Liver (tissue), 3 donors: ENCODE measurements around the gene TBC1D3B.
A peak's percentile ranks its signal among the peaks of the same experiment; 100 is the strongest.

ENCODE experiments used
- CTCF ChIP-seq: fragments of 150-350 bp; IDR thresholded peaks from 2 replicates; pipeline ENCODE4 v1.5.1; 2017; ENCODE audit warnings: improper control_type of control experiment, low read depth, low read length; ENCODE audit not compliant: missing input control
- FOXA1 ChIP-seq: IDR thresholded peaks from 2 replicates; pipeline ENCODE4 v1.6.1; 2016; ENCODE audit warnings: antibody characterized with exemption
- GABPA ChIP-seq, 2 donors: IDR thresholded peaks in 1 of 2; conservative IDR thresholded peaks in 1 of 2; 2 replicates each; pipeline ENCODE4 v1.6.1; 2016; ENCODE audit warnings: antibody characterized with exemption in 2 of 2, mild to moderate bottlenecking in 1 of 2, moderate library complexity in 1 of 2
- HNF4A ChIP-seq, 2 donors: conservative IDR thresholded peaks; 2 replicates each; pipeline ENCODE4 v1.6.1; 2016; ENCODE audit warnings: antibody characterized with exemption in 2 of 2, mild to moderate bottlenecking in 2 of 2
- HNF4G ChIP-seq: IDR thresholded peaks from 2 replicates; pipeline ENCODE4 v1.6.1; 2016; ENCODE audit warnings: antibody characterized with exemption
- MAX ChIP-seq: IDR thresholded peaks from 2 replicates; pipeline ENCODE4 v1.6.1; 2016; ENCODE audit warnings: antibody characterized with exemption
- NR2F2 ChIP-seq: IDR thresholded peaks from 2 replicates; pipeline ENCODE4 v1.6.1; 2016; ENCODE audit warnings: antibody characterized with exemption
- RAD21 ChIP-seq, 2 donors: IDR thresholded peaks; 2 replicates each; pipeline ENCODE4 v1.6.1; 2016; ENCODE audit warnings: antibody characterized with exemption in 2 of 2, mild to moderate bottlenecking in 2 of 2
- REST ChIP-seq: IDR thresholded peaks from 2 replicates; pipeline ENCODE4 v1.6.1; 2016; ENCODE audit warnings: antibody characterized with exemption, mild to moderate bottlenecking
- TAF1 ChIP-seq: conservative IDR thresholded peaks from 2 replicates; pipeline ENCODE4 v1.6.1; 2016; ENCODE audit warnings: antibody characterized with exemption, mild to moderate bottlenecking
- YY1 ChIP-seq: IDR thresholded peaks from 2 replicates; pipeline ENCODE4 v1.6.1; 2016; ENCODE audit warnings: antibody characterized with exemption, mild to moderate bottlenecking
- ZBTB33 ChIP-seq: IDR thresholded peaks from 2 replicates; pipeline ENCODE4 v1.6.1; 2016; ENCODE audit warnings: antibody characterized with exemption
- donor health status: healthy.
- donor health status: healthy.

GRCh38 chr17:36183001-36183971, 6.8 kb upstream of the TBC1D3B start:
- TF ChIP-seq CTCF, result no peak
- no peak for TF ChIP-seq MAX
- TF ChIP-seq YY1, result no peak
- no peak for TF ChIP-seq REST
- TF ChIP-seq TAF1, result no peak
- TF ChIP-seq ZBTB33, result no peak
- no peak for TF ChIP-seq GABPA (IDR thresholded peaks at IDR 0.05 in 1 of 2, conservative IDR thresholded peaks at IDR 0.05 in 1 of 2)
- TF ChIP-seq RAD21 (IDR thresholded peaks at IDR 0.05), result peak in 1 of 2 donors; percentile 14
- no peak for TF ChIP-seq FOXA1
- no peak for TF ChIP-seq HNF4A (conservative IDR thresholded peaks at IDR 0.05)
- no peak for TF ChIP-seq HNF4G
- no peak for TF ChIP-seq NR2F2
